ENCODE measurements around the gene CRISPLD2.
"Not testable (repeated sequence)": the region's sequence is repeated elsewhere in the genome, so short reads cannot be mapped to it uniquely, and the experiment has no call there.

CRISPLD2 gene

GRCh38 chr16:84840687-84841627, 21.2 kb downstream of the CRISPLD2 start:
- no peak for DNase-seq (ENCODE audit: low spot score)

- DNase-seq (ENCODE audit: low spot score): no peak
These were observed 22.1 kb downstream of the CRISPLD2 start for GRCh38 chr16:84841787-84842300.

DNA sequence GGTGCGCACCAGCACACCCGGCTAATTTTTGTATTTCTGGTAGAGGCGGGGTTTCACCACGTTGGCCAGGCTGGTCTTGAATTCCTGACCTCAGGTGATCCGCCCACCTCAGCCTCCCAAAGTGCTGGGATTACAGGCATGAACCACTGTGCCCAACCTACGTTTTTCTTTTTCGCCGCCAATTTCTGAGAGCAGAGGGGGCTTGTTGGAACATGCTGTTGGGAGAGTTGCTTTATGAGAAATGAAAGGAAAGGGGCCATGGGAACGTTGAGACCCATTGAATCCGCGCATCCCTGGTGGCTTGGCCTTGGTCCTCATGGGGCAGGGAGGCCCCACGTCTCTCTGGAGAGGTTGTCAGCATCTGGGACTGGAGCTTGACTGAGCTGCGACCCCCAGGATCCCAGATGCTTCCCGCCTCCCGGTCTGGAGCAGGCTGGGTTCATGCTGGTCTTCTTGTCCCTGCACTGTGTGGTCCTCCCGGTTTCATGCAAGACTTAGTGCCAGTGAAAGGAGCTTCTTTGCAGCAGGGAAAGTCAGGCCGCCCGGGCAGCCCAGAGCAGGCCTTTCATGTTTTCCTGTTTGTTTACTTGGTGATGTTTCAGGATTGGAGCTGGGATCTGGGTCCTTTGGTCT, 22.8 kb downstream of the CRISPLD2 start:
- no peak for DNase-seq (ENCODE audit: low spot score)

DNA sequence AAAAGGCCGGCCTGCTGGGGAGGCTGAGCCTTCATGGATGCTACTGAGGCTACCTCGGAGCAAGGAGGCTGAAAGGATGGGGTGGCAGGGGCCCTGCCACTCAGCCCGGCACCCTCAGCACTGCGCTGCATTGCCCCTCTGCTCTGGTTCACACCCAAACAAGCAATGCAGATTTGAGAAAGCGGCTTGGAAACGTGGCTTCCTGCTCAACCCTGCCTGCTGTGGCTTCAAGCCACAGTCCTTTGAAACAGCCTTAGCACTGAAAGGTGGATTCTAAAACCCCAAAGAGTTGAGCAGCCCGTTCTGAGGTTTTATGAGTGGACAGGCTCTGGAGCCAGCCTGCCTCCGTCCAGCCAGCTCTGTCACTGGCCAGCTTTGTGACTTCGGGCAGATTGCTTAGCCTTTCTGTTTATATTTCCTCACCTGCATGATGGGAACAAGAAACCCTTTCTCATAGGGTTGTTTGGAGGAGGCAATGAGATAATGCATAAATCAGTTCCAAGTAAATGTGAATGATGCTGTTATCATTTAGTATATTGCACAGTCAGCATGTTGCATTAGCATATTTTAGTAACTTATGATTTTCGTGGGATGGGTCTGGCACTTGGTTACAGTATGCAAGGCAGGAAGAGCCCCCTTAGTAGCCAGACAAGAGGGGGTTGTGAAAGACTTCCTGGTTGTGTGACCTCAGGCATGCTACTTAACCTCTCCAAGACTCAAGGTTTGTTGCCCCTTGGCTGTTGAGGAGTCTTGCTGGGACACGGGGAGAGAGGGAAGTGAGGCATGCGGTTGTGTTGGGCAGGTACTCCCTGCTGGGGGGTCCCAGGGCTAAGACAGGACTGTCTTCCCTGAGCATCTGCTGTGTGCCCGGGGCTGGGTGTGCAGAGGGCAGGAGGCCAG, 23.6 kb downstream of the CRISPLD2 start:
- no peak for DNase-seq (ENCODE audit: low spot score)

- DNase-seq (ENCODE audit: low spot score): no peak
These were observed 24.2 kb downstream of the CRISPLD2 start for GRCh38 chr16:84844049-84844350.

- DNase-seq (ENCODE audit: low spot score): no peak
These were observed 25.0 kb downstream of the CRISPLD2 start for GRCh38 chr16:84844559-84845495.

DNA sequence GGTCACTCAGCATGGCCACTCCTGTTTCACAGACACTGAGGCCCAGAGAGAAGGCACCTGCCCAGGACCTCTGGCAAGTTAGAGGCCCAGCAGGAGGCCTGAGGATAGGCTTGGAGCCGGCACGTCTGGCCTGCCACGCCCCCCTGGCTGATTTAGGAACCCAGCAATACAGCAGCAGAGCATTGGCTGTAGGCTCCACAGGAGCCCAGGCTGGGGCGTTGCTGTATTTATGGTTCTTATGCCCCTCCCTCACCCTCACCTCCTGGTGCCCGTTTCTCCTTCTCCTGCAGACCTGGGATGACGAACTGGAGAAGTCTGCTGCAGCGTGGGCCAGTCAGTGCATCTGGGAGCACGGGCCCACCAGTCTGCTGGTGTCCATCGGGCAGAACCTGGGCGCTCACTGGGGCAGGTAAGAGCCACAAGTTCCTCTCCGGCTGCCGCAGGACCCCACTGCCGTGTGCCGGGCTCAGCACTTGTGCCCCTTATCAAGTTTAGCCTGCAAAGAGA, 25.8 kb downstream of the CRISPLD2 start:
- DNase-seq (ENCODE audit: low spot score): no peak

GRCh38 chr16:84847564-84848355, 28.0 kb downstream of the CRISPLD2 start:
- DNase-seq (ENCODE audit: low spot score): no peak

DNA sequence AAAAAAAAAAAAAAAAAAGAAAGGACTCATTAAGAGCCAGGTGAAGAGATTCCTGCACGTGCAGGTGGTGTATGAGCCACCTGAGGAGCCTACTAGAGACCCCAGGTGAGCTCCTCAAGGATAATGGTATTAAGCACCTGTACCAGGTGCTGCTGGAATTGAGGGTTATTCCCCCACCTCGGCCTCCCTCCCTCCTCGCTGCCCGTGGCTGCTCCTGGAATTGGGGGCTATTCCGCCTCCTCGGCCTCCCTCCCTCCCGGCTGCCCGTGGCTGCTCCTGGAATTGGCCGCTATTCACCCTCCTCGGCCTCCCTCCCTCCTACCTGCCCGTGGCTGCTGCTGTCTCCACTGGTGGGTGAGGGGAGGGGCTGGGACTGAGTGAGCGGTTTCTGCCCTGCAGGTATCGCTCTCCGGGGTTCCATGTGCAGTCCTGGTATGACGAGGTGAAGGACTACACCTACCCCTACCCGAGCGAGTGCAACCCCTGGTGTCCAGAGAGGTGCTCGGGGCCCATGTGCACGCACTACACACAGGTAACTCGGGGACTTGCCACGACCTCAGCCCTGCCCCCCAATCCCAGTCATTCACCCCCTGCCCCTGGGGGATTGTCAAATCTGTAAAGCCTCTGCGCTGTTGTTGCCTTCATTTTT, 29.3 kb downstream of the CRISPLD2 start:
- no peak for DNase-seq (ENCODE audit: low spot score)

DNA sequence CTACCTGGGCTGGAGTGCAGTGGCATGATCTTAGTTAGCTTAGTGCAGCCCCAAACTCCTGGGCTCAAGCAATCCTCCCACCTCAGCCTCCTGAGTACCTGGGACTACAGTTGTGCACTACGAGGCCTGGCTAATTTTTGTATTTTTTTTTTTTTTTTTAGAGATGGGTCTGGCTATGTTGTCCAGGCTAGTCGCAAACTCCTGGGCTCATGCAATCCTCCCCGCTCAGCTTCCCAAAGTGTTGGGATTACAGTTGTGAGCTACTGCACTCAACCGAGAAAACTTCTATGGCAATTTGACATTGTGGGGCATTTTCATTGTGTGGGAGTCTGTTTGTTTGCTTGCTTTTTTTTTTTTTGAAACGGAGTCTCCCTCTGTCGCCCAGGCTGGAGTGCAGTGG, 30.0 kb downstream of the CRISPLD2 start:
- DNase-seq (ENCODE audit: low spot score): no peak

DNA sequence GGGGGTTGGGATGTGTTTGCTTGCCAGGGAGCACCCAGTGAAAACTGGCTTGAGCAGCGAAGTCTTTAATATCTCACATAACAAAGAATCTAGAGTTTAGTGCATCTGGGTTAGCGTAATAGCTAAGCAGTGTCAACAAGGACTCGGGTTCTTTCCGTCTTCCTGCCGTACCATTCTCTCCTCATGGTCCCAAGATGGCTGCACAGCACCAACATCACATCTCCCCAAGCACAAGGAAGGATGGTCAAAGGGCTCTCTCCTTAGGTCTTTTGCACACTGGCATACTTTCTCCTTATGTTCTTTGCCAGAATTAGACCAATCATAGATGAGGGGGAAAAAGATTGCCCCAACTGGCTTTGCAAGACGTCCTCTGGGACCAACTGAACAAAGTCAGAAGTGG, 30.9 kb downstream of the CRISPLD2 start:
- DNase-seq (ENCODE audit: low spot score): no peak

DNA sequence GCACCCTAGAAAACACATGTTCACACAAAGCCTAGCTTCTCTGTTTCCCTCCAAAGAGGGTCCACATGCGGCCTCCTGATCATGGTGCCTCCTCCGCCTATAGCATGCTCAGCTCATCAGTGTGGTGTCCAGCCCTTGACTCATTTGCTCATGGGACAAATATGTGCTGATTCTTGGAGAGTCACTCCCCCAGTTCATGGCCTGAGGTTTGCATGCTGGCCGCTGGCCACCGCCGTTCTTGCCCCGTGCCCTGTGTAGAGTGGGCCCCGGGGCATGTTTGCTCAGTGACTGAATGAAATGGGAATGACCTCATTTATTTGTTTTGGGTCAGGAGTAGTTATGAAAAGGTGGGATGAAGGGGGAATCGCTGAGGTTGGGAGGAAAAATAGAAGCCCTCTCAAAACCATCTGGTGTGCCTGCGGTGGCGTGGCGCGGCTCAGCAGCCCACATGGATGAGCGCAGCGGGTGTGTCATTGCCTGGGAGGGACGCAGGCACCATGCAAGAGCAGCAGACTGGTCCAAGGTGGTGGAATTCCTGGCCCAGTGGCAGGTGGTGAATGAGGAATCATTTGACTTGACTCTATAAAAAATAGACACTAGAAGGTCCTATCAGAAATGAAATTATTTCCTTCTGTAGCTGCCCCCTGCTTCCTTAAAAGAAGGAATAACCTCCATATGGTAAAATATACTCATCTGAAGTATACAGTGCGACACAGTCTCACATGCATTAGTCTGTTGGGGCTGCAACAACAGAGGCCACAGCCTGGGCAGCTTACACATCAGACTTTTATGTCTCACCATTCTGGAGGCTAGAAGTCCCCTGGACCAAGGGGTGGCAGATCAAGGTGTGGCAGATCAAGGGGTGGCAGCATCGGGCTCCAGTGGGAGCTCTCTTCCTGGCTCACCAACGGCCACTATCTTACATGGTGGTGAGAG, 31.7 kb downstream of the CRISPLD2 start:
- no peak for DNase-seq (ENCODE audit: low spot score)

- DNase-seq (ENCODE audit: low spot score): no peak
These were observed 33.7 kb downstream of the CRISPLD2 start for GRCh38 chr16:84853534-84853933.

GRCh38 chr16:84854759-84855158, 35.0 kb downstream of the CRISPLD2 start:
- DNase-seq (ENCODE audit: low spot score): no peak

GRCh38 chr16:84855435-84856202, 35.8 kb downstream of the CRISPLD2 start:
- not testable (repeated sequence) for DNase-seq (ENCODE audit: low spot score)

DNA sequence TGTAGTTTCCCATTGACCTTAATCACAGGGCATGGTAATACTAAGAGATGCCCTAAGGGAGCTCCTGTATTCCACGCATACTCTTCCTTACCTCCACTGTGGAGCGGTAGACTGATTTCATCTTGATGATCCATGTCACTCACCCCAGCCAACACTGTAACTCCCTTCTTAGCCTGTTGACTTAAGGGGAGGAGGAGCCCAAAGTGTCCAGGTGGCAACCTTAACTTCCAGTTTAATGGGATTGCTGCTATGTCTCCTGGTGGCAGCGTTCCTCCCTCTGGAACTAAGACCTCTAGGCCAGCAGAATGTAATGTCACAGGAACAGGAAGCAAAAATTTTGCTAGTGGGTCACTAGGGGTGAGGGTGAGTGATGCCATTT, 36.4 kb downstream of the CRISPLD2 start:
- DNase-seq (ENCODE audit: low spot score): not testable (repeated sequence)

DNA sequence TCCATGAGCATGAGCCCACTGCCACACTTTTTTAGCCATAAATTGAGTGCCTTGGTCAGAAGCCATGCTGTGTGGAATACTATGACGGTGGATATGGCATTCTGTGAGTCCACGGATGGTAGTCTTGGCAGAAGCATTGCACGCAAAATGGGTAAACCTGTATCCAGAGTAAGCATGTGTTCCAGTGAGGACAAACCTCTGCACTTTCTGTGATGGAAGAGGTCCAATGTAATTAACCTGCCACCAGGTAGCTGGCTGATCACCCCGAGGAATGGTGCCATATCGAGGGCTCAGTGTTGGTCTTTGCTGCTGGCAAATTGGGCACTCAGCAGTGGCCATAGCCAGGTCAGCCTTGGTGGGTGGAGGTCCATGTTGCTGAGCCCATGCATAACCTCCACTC, 37.0 kb downstream of the CRISPLD2 start:
- not testable (repeated sequence) for DNase-seq (ENCODE audit: low spot score)

DNA sequence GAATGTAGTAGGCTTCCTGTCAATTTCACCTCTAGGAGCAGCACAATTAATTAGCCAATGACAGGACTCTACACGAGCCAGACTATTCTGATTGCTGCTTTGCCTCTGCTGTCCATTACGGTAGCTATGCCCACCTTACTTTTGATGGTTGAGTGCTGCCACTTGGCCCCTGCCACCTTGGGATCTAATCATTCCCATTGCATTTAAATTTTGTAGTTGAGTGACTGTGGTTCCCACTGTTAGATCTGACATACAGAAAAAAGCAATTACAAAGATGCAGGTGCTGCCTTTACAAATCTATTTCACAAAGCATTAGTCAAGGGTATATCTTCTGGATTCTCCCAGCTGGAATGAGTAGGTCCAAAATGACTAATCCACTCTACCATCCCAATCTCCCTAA, 39.9 kb downstream of the CRISPLD2 start:
- no peak for DNase-seq (ENCODE audit: low spot score)

All from CD4-positive, alpha-beta T cell treated with Interleukin-6 at 100 ng/mL for 8 hours (primary cell).